Measurements from ENCODE around the gene IL34.

The IL34 gene

DNA sequence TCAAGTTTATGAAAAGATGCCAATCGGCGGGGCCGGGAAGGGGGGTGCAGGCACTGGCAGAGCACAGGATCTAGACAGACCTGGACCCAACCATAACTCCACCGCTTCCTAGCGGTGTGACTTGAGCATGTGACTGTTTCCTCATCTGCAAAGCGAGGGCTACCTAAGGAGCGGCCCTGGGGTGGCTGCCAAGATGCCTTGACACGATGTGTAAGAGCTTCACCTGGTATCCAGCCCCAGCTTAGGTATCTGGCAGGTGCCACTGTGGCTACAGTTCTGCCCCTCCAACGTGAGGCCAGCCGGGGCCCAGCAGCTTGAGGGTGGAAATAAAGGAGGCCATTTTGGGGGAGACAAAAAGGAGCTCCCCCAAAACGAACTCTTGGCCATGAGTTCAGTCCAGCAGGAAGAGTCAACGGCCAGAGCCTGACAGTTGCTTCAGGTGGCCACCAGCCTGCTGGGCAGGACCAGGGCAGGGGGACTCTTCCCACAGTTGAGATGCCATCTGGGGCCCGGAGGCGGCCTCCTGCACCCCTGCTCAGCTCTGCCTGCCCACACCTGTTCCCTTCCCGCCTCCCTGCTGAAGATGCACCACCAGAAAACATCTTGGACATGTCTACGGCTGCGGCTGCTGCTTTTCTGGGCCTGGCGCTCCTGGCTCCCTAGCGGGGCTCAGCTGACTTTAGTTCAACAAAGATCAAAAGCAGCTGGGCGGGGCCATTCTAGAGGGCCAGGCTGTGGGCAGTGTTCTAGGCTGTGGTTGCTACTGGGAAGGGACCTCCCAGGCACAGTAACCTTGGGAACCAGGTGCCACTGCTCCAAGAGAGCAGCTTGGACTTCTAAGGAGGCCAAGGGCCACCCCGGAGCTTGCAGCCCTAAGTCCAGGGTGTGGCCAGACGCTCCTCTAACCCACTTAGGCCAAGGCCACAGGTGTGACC, 42.9 kb downstream of the IL34 start:
- DNase-seq (ENCODE audit: low read depth in 3 of 3), result no peak

DNA sequence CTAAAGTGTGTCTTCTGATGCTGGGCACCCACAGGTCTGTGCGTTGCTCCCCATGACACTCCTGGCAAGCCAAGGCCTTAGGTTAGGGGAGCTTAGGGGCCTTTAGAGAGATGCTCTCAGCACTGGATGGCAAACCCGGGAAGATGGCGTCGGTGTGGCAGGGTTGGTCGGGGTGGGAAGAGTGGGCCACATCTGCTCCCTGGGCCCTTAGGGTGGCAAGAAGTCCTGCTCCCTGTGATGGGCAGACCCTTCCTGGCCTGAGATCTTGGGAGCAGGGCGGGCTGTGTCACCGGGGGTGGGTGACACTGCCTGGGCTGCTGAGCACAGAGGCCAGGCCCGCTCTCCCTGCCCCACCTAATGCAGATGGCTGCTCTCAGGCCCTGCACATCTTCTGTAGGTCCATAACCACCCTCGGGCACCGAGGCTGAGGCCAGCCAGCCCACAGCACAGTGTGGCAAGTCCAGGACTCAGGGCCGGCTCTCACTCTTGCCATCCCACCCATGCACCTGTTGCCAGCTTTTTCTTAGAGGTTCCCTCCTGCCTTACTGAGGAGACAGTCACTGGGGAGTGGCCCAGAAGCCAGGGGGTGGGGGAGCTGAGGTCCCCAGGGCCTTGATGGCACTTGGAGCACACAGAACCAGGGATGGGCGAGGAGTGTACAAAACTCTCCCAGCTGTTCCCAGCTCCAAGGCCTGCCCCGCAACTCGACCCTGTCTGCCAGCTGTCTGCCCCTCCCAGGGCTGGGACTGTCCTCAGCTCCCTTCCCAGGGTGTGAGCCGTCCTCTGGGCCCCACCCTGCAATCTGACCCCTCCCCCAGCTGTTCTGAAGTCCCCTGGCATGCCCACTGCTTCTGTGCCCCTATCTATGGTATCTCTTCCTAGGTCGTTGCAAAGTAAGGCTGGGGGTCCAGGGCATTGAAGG, 43.9 kb downstream of the IL34 start:
- DNase-seq (ENCODE audit: low read depth in 3 of 3), result no peak

DNA sequence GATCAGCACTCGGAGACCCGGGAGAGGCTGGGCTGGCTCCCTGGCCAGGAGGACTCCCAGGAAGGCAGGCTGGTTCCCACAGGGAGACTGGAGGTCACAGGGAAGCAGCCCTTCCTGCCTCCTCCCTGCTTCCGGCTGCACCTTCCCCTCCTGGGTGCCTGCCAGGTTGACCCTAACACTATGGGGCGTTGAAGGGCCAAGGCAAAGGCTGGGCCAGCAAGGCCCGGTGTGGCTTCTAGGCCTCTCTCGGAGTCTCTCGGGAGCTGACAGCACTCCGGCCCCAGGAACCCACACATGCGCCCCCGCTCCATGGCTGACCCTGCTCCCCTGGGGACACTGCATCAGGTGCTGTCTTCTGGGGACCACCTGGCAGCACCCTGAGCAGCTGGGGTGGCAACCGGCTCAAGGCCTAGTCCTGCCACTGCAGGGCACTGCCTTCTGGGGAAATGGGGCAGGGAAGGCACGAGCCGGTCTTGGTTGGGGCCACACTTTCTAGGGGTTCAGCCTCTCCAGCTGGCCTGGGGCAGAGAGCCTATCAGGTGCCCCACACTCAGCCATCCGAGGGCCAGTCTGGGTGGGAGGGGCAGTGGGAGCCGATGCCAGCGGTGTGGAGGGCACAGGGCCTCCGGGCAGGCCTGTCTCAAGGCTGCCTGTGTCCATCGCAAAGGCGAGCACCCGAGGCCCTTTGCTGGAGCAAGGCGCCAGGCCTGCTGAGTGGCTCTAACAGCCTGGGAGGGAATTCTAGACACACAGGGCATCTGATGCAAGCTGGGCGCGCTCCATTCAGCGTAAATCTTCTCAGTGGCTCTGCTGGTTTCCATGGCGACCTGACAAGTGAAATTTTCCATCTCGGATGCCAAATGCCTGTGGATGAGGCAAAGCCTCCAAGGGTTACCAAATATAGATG, 45.1 kb downstream of the IL34 start:
- DNase-seq (ENCODE audit: low read depth in 3 of 3), result no peak

DNA sequence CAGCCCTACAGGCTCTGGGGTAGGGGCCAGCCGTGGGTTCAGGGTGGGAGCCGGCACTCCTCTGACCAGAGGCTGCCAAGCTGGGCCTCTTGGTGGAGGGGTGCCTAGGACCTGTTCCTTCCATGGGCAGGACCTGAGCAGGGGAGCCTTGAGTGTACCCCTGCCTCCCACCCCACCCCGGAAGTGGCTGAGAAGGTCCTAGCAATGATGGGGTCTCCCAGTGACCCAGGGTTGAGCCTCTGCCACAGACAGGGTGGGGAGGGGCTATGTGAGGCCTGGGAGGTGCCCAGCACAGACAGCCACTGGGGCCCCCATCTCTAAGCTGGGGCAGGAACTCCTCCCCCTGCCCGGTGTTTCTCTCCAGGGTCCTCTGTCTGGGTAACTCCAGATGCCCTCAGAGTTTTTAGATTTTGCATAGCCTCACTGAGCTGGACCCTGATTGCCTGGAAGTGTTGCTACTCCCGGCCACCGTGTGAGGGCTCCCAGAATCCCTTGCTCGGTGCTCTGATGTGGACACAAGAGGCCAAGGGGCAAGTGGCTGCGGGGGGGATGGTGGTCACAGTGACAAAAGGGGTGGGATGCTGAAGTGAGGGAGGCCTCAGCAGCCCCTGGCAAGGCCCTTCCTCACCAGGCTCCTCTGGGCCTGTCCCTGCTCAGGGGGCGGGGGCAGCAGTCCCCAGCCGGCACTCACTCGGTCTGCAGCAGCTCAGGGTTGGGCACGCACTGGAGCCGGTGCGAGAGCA, 45.9 kb downstream of the IL34 start:
- no peak for DNase-seq (ENCODE audit: low read depth in 3 of 3)

DNA sequence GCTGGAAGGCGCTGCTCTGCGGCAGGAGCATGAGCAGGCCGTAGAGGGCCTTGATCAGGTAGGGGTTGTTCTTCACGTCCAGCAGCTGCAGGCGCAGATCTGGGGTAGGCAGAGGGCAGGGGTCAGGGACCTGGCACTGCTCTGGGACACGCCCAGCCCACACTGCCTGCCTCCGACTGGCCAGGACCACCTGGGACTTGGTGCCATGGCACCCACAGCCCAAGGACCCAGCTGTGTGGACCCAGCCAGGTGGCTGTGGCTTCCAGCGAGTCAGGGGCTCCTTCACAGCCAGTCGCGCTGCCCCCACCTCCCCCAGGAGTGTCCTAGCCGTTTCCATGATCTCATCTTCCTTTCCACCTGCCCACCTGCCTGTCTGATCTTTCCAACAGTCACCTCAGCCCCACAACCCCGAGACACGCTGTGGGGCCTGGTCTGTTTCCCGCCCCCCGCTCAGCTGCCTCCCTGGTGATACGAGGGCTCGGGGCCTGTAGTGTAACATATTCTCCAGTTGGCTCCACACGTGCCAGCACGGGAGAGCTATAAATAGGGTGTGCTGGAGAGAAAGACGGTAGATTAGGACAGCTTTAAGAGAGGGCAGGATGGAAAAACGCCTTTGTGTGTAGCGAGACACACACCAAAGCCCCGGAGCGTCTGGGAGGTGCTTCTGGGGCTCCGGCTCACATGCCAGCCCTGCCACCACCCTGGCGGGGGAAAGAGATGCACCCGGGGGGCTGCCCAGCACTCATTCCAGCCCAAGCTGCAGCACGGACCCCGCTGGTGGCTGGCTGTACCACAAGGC, 46.7 kb downstream of the IL34 start:
- no peak for DNase-seq (ENCODE audit: low read depth in 3 of 3)

DNA sequence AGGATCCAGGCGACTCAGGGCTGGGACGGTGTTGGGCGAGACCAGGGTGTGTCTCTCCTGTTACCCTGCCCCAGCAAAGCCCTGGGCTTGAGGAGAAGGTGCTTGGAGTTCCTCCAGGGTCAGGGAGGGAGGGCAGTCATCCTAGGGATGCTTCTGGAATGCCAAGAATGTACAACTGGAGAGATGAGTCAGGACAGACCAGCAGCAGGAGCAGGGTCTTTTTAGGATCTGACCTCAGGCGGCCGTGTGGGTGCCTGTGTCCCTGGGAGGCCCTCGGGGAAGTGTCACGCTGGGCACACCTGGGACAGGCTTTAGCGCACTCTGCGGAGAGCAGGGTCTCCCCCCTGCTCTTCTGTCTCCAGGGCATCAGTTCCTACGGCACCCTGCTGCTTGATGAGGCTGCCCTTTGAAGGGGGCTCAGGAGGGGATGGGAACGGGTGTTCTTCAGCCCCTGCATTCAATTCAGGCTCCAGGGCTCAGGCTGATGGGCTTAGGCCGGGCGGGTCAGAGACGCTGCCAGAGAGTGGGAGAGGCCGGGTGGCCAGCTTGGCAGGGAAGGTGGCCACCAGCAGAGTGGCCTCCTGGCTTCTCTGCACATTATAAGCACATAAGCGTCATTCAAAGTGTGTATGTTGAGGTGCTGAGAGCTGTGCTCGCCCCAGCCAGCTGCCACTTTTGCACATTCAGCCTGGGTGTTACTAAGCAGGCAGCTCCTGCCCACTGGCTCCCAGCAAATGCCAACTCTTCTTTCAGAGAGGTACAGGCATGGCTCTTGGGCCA, 47.9 kb downstream of the IL34 start:
- DNase-seq (ENCODE audit: low read depth in 3 of 3), result no peak

DNA sequence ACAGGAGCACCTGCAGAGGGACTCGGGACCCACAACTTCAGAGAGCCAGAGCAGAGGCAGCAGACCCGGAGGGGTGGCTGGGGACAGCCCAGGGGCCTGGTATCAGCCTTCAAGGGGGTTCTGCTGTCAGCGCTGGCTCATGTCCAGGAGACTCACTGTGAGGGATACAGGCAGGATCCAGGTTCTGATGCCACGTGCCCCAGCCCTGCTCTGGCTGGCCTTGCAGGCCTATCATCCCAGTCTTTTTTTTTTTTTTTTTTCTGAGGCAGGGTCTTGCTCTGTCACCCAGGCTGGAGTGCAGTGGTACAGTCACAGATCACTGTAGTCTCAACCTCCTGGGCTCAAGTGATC, 48.5 kb downstream of the IL34 start:
- no peak for DNase-seq (ENCODE audit: low read depth in 3 of 3)

DNA sequence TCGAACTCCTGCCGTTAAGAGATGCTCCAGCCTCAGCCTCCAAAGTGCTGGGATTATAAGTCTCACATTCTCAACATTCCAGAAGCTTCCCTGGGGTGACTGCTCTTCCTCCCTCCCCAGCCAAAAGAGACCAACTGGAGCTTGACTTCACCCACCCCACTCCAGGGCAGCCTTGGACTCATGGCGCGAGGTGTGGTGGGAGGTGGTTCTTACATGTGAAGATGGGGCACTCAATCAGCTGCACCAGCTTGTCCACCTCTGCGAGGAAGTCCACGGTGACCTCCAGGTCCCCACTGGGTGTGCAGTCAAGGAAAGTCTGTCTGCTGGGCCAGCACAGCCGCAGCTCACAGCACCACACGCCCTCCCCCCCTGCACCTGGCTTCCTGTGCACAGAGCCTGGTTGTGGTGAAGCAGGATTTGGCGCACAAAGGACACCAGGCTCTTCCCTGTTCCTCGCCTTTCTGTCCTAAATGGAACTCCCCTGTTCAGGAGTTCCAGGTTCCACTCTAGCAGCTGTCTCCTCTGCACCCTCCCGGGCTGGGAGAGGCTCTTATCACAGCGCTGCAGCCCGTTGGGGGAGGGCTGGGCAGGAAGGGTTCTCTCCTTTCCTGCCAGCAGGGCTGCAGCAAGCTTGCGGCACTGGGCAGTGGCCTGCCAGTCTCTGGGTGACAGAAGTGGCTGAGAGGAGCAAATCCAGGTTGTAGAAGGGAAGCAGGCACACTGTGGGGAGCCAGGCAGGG, 49.1 kb downstream of the IL34 start:
- no peak for DNase-seq (ENCODE audit: low read depth in 3 of 3)

DNA sequence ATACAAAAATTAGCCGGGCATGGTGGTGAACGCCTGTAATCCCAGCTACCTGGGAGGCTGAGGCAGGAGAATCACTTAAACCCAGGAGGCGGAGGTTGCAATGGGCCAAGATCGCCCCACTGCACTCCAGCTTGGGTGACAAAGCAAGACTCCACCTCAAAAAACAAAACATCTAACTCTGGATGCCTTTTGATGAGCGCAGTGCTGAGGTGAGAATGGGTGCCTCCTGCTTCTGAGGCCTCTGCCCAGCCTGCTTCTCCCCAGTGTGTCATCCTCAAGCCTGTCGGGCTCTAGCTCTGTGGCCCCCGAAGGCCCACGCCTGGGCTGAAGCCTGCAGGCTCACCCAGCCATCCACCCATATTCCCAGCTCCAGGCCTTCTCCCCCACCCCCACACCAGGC, 50.0 kb downstream of the IL34 start:
- no peak for DNase-seq (ENCODE audit: low read depth in 3 of 3)

DNA sequence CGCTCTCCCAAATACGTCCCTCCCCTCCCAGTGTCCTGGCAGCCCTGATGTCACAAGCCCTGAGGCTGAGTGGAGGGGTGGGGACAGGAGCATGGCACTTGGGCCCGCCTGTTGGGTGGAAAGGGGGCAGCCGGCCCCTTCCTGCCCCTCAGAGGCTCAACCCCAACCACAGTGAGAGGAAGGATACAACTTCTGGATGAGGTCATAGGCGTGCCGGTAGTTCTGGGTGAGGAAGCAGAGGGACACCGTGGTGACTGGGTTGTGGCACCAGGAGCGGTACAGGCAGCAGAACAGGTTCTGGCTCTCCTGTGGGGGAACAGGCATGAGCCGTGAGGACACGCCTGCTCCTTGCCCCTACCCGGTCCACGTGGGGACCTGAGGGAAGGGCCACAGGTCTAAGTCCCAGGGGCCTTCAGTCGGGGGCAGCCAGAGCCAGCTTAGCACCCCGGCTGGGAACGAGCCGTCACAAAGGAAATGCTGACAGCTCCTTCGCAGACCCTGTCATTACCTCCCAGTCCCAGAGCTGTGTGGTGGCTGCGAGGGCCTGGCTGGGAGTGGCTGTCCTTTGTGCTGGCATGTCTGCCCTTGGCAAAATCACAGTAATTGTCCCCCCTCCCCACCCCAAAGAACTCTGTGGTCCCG, 50.7 kb downstream of the IL34 start:
- DNase-seq (ENCODE audit: low read depth in 3 of 3), result no peak

DNA sequence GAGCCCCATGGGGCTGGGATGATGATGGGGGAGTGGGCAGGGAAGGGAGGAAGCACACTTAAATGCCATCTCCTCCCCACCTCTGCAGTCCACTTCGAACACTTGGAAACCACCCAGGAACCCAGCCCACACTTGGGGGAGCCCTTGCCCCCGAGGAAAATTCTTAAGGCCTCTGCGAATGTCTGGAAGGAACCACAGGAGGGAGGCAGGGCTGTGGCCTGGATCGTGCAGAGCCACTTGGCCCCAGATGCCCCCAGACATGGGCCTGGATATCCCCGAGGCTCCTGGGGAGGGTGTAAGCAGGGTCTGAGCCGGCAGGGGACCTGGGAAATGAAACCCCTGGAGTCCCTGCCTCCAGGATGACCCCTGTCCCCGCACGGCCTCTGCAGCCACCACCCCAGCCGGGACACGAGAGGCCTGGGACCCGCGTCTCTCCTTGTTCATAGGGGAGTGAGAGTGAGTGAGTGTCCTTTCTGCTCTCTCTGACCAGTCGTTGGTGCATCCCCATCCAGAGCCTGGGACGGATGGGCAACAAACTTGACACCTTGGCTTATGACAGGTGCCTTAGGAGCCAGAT, 51.3 kb downstream of the IL34 start:
- DNase-seq (ENCODE audit: low read depth in 3 of 3), result no peak

DNA sequence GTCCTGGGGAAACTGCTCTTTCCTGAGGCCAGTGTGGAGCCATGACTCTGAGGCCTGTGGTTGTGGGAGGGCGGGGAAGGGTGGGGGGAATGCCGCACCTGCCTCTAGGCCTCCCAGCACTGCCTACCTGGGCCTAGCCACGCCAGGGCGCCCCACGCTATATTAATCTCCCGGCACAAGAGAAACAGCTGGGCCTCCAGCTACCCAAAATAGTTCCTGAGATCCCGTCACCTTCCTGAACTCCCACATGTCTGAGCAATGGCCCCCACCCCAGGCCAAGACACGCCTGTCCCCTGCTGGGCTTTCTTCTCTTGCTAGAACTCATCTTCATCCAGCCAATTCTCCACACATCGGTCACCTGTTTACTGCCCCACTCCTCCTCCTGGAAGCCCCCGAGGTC, 52.5 kb downstream of the IL34 start:
- no peak for DNase-seq (ENCODE audit: low read depth in 3 of 3)

DNA sequence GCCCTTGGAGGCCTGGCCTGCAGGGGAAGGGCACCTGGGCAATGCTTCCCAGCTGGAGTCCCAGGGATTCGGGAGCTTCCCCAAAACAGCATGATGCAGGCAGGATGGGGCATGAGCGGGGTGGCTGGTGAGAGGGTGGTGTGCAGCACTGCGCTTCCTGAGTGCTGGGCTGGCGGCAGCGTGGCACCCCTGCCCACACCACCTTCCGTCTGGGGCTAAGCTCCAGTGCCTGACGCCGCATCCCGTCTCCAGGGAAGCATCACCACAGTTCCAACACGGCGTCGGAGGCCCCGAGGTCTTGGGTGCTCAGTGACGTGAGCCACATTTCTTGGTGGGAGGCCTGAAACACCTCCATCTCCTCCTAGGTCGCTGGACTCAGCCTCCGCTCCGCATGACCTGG, 53.3 kb downstream of the IL34 start:
- DNase-seq (ENCODE audit: low read depth in 3 of 3), result no peak

DNA sequence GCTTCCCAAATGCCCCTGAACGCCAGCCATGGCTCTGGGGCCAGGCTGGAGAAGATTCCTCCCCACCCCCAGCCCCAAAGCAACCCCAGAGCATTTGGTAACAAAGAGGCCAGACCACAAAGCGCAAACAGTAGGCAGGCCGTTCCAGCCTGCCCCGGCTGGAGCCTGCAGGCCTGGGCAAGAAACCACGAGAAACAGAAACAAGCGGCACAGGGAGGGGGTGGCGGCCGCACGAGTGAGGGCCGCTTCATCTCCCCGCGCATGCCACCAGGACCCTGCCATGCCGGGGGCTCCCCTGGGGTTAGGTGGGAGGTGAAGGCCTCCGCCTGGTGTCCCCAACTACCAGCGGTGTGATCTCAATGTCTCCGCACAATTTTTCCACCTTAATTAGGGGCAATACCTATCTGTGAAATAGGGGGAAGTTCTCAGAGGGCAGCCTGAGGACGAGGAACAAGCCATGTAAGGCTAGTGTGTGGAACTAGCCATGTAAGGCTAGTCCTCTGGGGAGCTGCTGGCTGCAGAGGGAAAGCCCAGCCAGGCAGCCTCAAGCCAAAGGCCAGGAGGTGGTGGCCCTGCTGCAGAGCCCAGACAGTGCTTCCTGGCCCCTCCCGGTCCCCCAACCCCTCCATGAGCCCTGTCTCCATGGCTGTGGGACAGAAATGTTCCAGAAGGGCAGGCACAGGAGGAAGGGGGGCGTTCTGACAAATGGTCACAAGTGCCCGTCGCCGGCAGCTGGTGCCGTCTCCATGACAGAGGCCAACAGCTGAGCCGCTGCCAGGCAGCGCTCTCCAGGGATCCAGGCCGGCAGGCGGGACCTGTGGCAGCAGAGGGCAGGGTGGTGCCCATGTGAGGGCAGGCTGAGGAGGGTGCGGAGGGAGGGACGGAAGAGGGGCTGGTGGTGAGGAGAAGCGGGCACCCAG, 54.0 kb downstream of the IL34 start:
- no peak for DNase-seq (ENCODE audit: low read depth in 3 of 3)

DNA sequence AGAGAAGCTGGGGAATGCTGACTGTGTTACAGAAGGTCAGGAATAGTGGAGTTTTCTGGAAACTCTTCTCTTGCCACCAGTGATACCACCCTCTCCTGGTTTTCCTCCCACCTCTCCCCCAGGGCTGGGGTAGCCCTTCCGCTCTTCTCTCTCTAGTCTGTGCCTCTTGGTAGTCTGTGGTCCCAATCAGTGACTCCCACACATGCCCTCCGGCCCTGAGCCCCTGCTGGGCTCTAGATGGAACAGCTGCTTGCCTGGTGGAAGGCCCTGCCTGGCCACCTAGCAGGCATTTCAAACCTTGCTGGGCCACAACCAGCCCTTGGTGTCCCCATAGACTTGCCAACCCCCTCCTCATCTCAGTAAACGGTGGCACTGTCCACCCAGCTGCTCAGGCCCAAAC, 54.7 kb downstream of the IL34 start:
- DNase-seq (ENCODE audit: low read depth in 3 of 3), result no peak

DNA sequence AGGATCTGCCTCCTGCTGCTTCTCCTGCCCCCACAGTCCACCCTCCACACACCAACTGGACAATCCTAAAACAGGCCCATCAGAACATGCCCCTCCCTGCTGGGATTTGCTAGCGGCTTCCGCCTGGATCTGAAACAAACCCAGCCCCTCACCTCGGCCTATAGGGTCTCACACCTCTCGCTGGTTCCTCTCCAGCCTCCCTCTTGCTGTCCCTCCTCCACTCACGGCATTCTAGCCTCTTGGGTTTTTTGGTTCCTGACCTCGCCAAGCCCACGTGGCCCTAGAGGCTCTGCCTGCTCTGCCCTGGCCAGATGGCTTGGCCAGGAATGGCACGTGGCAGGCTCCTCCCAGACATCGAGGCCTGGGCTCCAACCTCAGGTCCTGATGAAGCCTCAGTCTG, 55.2 kb downstream of the IL34 start:
- no peak for DNase-seq (ENCODE audit: low read depth in 3 of 3)

DNA sequence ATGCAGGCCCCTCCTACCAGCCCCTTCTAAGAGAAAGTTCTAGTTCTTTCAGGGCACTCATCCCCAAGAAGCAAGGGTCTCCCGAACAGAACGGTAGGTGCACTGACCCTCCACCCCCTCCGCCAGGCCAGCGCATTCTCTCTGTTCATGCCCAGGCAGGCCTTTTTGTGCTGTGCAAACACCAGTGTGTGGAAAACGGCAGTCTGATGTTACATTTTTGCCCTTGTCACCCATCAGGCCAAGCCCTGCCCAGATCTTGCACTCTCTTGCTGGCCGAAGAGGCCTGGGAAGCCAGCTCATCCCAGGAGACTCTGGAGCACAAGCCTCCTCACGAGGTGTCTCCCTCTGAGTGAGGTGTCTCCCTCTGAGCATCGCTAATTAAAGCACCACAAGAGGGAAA, 55.6 kb downstream of the IL34 start:
- DNase-seq (ENCODE audit: low read depth in 3 of 3), result no peak

Data from stimulated activated CD4-positive, alpha-beta T cell treated with anti-CD3 and anti-CD28 coated beads, TNF-alpha, amount 100 ng/mL, for 24 hours (primary cell).